ENCODE results near the gene SEC24D.
"Not testable (repeated sequence)": the region's sequence is repeated elsewhere in the genome, so short reads cannot be mapped to it uniquely, and the experiment has no call there.

Gene SEC24D, protein sequence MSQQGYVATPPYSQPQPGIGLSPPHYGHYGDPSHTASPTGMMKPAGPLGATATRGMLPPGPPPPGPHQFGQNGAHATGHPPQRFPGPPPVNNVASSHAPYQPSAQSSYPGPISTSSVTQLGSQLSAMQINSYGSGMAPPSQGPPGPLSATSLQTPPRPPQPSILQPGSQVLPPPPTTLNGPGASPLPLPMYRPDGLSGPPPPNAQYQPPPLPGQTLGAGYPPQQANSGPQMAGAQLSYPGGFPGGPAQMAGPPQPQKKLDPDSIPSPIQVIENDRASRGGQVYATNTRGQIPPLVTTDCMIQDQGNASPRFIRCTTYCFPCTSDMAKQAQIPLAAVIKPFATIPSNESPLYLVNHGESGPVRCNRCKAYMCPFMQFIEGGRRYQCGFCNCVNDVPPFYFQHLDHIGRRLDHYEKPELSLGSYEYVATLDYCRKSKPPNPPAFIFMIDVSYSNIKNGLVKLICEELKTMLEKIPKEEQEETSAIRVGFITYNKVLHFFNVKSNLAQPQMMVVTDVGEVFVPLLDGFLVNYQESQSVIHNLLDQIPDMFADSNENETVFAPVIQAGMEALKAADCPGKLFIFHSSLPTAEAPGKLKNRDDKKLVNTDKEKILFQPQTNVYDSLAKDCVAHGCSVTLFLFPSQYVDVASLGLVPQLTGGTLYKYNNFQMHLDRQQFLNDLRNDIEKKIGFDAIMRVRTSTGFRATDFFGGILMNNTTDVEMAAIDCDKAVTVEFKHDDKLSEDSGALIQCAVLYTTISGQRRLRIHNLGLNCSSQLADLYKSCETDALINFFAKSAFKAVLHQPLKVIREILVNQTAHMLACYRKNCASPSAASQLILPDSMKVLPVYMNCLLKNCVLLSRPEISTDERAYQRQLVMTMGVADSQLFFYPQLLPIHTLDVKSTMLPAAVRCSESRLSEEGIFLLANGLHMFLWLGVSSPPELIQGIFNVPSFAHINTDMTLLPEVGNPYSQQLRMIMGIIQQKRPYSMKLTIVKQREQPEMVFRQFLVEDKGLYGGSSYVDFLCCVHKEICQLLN

GRCh38 chr4:118835571-118836300, at the start of gene SEC24D:
Gene SEC24D (minus strand): TSS chr4:118836126. CDS start chr4:118833696, 2,430 bp downstream.
- DNase-seq: peak; percentile 70

GRCh38 chr4:118884716-118885115, 48.8 kb upstream of the SEC24D start:
- no peak for DNase-seq

DNA sequence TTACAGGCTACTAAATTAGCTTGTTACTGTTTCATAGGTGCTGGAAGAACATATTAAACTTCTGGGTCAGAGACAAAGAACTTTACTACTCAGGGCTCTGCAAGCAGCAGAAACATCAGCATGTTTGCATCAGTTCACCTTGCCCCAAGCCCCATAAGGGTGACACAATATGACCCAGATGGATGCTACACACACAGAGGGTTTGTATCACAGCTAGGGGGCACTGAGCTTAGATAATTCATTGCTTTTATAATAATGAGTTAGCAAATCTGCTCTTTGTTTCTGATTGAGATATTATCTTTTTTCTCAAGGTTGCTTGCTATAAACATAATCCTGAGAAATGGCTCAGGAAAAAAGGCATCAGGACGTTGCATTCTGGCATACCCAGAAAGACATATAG, 47.9 kb upstream of the SEC24D start:
- DNase-seq: no peak

DNA sequence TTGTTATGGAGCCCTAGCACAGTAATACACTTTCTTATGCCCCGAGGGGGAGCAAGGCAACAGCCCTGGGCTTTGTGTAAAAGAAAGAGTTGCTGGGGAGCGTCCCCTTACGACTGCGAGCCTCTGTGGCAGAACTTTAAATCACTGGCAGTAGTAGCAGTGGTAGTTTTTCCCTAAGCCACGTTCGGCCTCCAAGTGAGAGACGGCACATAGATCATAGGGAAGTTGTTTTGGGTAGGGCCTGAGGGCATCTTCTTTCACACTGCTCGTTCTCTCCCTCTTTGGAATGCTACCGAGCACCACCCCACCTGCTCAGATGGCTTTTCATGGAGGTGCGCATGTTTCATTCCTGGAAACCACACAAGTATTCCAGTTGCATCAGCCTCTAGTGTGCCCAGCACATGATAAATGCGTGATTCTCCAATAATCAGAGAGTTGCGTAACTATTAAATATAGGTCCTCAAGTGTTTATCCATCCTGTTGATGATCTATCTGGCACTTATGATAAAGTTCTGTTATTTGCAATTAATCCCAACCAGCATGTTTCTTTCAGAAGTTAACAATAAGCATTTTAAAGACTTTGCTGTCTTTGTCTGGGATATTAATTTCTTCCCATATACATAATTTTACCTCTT, 45.7 kb upstream of the SEC24D start:
- no peak for DNase-seq

GRCh38 chr4:118879409-118879808, 43.5 kb upstream of the SEC24D start:
- DNase-seq: no peak

GRCh38 chr4:118878507-118878906, 42.6 kb upstream of the SEC24D start:
- not testable (repeated sequence) for DNase-seq

GRCh38 chr4:118877797-118878196, 41.9 kb upstream of the SEC24D start:
- no peak for DNase-seq

GRCh38 chr4:118872181-118872580, 36.3 kb upstream of the SEC24D start:
- DNase-seq: no peak

DNA sequence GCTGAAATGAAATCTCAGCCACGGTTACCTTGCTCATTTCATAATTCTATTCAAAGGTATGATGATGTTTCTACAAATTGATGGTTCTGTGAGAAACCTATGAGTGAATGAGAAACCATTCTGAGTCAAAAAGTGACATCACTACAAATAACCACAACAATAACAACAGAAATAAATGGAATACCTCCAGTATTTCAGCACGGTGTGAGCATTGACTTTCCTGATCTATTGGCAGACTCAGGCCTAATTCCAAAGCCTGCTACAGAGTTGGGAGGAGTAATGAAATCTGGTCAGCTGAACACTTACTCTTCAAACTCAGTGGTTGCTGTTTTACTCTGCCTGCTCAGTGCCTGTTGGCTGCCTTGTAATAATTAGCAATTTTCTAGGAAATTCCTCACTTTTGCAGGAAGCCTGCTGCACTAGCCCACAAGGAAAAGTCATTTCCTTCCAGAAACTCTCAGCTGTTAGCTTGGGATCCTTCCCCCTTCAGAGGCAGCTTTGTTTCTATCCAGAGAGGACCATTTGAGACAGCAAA, 33.9 kb upstream of the SEC24D start:
- no peak for DNase-seq

DNA sequence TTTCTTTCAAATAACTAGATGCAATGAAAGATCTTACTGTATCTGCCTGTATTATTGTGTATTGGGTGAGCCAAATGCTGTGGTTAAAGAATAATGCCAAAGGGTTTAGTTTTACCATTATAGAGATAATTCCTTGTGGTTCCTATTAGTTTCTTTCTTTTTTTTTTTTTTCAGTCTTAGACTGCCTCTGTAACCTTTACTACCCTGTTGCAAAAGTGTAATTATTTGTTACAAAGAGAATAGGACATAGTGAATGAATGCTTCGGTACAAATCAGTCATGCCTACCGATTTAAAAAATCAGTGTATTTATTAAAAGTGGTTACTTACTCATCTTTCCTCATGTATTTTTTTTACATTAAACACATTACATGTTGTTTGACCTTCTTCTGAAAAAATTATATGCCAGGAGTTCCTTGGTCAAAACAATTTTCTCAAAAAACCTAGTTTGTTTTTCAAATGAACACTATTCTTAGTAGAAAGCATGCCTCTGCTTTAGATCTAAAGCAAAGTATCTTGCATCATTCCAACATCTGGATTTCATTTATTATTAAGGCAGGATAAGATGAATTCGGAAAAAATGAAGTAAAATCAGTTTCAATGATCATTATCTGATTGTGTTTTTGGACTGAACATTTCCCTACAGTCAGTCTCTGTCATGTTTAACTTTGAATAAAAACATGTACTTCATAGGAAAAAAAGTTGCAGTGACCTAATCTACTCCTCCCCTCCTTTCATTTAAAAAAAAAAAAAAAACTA, 31.6 kb upstream of the SEC24D start:
- no peak for DNase-seq

- DNase-seq: no peak
Observed at GRCh38 chr4:118866442-118866841, 30.5 kb upstream of the SEC24D start.

- no peak for DNase-seq
Observed at GRCh38 chr4:118865091-118865708, 29.3 kb upstream of the SEC24D start.

- DNase-seq: no peak
Observed at GRCh38 chr4:118858779-118859178, 22.9 kb upstream of the SEC24D start.

DNA sequence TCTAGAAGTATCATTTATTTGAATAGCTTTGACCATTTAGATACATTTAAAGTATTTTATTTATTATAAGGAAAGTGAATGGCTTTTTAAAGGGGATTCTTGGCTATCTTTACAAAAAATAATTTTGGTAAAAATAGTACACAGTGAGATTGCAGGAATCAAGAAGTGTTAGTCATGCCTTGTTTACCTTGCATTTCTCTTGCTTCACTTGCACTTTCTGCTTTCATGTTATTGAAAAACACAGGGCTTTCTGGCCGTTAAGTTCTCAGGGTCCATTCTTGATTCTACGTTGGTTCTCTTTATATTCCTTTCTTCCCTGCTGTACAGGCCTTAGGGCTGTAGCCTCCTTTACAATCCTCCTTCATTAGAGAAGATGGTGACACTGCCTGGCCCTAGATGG, 21.8 kb upstream of the SEC24D start:
- no peak for DNase-seq

- DNase-seq: no peak
Observed at GRCh38 chr4:118850488-118851173, 14.7 kb upstream of the SEC24D start.

GRCh38 chr4:118849867-118850487, 14.1 kb upstream of the SEC24D start:
- no peak for DNase-seq

- DNase-seq: no peak
Observed at GRCh38 chr4:118848901-118849300, 13.0 kb upstream of the SEC24D start.

DNA sequence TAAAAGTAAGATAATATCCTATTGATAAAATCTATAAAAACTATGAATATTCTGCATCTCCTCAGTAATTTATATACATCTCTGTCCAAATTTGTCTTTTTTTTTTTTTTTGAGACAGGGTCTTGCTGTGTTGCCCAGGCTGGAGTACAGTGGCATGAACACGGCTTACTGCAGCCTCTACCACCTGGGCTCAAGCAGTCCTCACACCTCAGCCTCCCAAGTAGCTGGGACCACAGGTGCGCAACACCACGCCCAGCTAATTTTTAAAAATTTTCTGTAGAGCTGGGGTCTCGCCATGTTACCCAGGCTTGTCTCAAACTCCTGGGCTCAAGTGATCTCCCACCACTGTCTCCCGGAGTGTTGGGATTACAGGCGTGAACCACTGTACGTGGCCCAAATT, 12.3 kb upstream of the SEC24D start:
- DNase-seq: no peak

- DNase-seq: no peak
Observed at GRCh38 chr4:118846979-118847378, 11.1 kb upstream of the SEC24D start.

DNA sequence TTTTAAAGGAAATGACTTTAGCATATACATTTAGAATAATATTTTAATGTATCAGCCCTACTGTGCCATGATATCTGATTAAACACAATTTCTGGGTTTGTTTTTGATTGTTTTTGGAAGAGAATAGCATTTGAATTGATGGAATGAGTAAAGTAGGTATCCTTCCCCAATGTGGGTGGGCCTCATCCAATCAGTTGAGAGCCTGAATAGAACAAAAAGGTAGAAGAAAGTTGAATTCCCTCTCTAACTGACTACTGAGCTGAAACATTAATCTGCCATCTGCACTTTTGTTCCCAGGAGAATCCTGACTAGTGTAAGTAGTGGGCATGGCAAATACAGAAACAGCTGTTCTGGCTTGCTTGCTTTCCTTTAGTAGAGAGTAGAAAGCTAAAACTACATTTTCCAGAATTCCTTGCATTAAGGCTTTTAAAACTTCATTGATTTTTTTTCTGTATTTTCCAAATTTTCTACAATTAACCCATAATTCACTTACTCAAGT, 9.7 kb upstream of the SEC24D start:
- DNase-seq: no peak

All from activated CD4-positive, alpha-beta T cell treated with anti-CD3 and anti-CD28 coated beads for 1 hour (primary cell).